DOHH2 (cell line): ENCODE results near the gene CNNM3.

ENCODE experiments used
- H3F3A ChIP-seq: fragments of 200-600 bp; sonication (generic), shearing (Covaris generic); 2 replicates; pipeline ENCODE4 v1.6.0; 2016; ENCODE audit warnings: antibody characterized with exemption, mild to moderate bottlenecking; ENCODE audit not compliant: control insufficient read depth, insufficient read depth
- H3K27ac ChIP-seq: fragments of 200-600 bp; sonication (generic); 2 replicates; pipeline ENCODE4 v1.5.1; 2014; ENCODE audit warnings: low read depth, mild to moderate bottlenecking, low read length, moderate library complexity
- H3K27me3 ChIP-seq: fragments of 200-600 bp; sonication (generic); 2 replicates; pipeline ENCODE4 v1.6.1; 2014; ENCODE audit warnings: mild to moderate bottlenecking, low read length, mixed read lengths; ENCODE audit not compliant: control insufficient read depth
- H3K36me3 ChIP-seq: fragments of 200-600 bp; sonication (generic); 2 replicates; pipeline ENCODE4 v1.6.1; 2014; ENCODE audit warnings: mild to moderate bottlenecking, low read length, moderate library complexity, mixed read lengths; ENCODE audit not compliant: control insufficient read depth
- H3K4me1 ChIP-seq: fragments of 200-600 bp; sonication (generic); 2 replicates; pipeline ENCODE4 v1.6.1; 2014; ENCODE audit warnings: mild to moderate bottlenecking, low read length, mixed read lengths; ENCODE audit not compliant: control insufficient read depth
- H3K4me2 ChIP-seq: fragments of 200-600 bp; sonication (generic); 2 replicates; pipeline ENCODE4 v1.6.0; 2014; ENCODE audit warnings: mild to moderate bottlenecking, low read length, moderate library complexity
- H3K4me3 ChIP-seq: fragments of 200-600 bp; sonication (generic); 2 replicates; pipeline ENCODE4 v1.5.1; 2014; ENCODE audit warnings: mild to moderate bottlenecking, low read length, mixed read lengths
- H3K79me2 ChIP-seq: fragments of 200-600 bp; sonication (generic); 2 replicates; pipeline ENCODE4 v1.6.1; 2014; ENCODE audit warnings: mild to moderate bottlenecking, low read length, mixed read lengths; ENCODE audit not compliant: control insufficient read depth
- H3K9me2 ChIP-seq: fragments of 200-600 bp; sonication (generic); replicated peaks from 2 replicates; pipeline ENCODE4 v1.6.1; 2014; ENCODE audit warnings: mild to moderate bottlenecking, low read length, mixed read lengths; ENCODE audit not compliant: control insufficient read depth
- H3K9me3 ChIP-seq: fragments of 200-600 bp; sonication (generic); 2 replicates; pipeline ENCODE4 v1.6.1; 2014; ENCODE audit warnings: antibody characterized with exemption, low read length, mixed read lengths; ENCODE audit not compliant: control insufficient read depth, insufficient read depth
- H4K20me1 ChIP-seq: fragments of 200-600 bp; sonication (generic); 2 replicates; pipeline ENCODE4 v1.6.0; 2014; ENCODE audit warnings: low read depth, mild to moderate bottlenecking, antibody characterized with exemption, low read length, moderate library complexity; ENCODE audit not compliant: control insufficient read depth, insufficient read depth
- EZH2phosphoT487 ChIP-seq: fragments of 200-600 bp; sonication (generic); IDR thresholded peaks from 2 replicates; pipeline ENCODE4 v1.6.1; 2017; ENCODE audit warnings: borderline replicate concordance, mild to moderate bottlenecking, antibody characterized with exemption, low read length, moderate library complexity, mixed read lengths
- TF ChIP-seq, protein P1 (sequence below): fragments of 200-600 bp; sonication (generic); IDR thresholded peaks from one replicate; pipeline ENCODE4 v1.5.1; 2014; ENCODE audit warnings: antibody characterized with exemption, mild to moderate bottlenecking, low read depth, low read length; ENCODE audit not compliant: poor library complexity, severe bottlenecking

Gene CNNM3

GRCh38 chr2:96879545-96880040, 63.5 kb downstream of the CNNM3 start:
- Histone ChIP-seq H3K4me3 (no peak overlapping the region), H3K27ac (no peak overlapping the region), H3K79me2 (no peaks in the 10 kb centered on the region), H4K20me1 (no peaks in the 10 kb centered on the region), H3K9me3 (no peaks in the 10 kb centered on the region), H3K4me2 (no peak overlapping the region), H3K27me3 (peaks cover 16% of the 10 kb centered on the region), H3K4me1 (no peaks in the 10 kb centered on the region), H3K9me2 (no peaks in the 10 kb centered on the region), H3F3A (no peaks in the 10 kb centered on the region), H3K36me3 (no peaks in the 10 kb centered on the region)
- TF ChIP-seq EZH2phosphoT487, result no peak
- TF ChIP-seq, protein P1, sequence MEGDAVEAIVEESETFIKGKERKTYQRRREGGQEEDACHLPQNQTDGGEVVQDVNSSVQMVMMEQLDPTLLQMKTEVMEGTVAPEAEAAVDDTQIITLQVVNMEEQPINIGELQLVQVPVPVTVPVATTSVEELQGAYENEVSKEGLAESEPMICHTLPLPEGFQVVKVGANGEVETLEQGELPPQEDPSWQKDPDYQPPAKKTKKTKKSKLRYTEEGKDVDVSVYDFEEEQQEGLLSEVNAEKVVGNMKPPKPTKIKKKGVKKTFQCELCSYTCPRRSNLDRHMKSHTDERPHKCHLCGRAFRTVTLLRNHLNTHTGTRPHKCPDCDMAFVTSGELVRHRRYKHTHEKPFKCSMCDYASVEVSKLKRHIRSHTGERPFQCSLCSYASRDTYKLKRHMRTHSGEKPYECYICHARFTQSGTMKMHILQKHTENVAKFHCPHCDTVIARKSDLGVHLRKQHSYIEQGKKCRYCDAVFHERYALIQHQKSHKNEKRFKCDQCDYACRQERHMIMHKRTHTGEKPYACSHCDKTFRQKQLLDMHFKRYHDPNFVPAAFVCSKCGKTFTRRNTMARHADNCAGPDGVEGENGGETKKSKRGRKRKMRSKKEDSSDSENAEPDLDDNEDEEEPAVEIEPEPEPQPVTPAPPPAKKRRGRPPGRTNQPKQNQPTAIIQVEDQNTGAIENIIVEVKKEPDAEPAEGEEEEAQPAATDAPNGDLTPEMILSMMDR, result no peak

DNA sequence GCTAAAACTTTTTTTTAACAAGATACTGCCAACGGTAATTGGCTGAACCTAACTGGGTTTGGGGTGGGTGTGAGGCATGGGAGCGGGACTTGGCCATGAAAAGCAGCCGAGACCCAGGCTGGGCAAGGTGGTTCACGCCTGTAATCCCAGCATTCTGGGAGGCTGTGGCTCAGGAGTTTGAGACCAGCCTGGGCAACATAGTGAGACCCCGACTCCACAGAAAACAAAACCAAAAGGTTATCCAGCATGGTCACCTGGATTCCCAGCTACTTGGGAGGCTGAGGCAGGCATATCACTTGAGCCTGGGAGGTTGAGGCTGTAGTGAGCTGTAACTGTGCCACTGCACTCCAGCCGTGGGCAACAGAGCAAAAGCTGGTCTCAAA, 64.8 kb downstream of the CNNM3 start:
- no peaks in the 10 kb centered on the region for H3K36me3 ChIP-seq
- H3K79me2 ChIP-seq, result no peaks in the 10 kb centered on the region
- TF ChIP-seq, protein P1, result no peak
- no peak for TF ChIP-seq EZH2phosphoT487
- H3K27me3 ChIP-seq, result peaks cover 5% of the 10 kb centered on the region; the same call in 1 of the 2 replicates
- no peaks in the 10 kb centered on the region for H3K4me1 ChIP-seq
- H3K9me3 ChIP-seq, result no peaks in the 10 kb centered on the region
- no peak overlapping the region for H3K4me2 ChIP-seq
- H3K27ac ChIP-seq, result no peak overlapping the region
- H3K4me3 ChIP-seq, result no peak overlapping the region
- H3F3A ChIP-seq, result no peaks in the 10 kb centered on the region
- no peaks in the 10 kb centered on the region for H3K9me2 ChIP-seq
- no peaks in the 10 kb centered on the region for H4K20me1 ChIP-seq

DNA sequence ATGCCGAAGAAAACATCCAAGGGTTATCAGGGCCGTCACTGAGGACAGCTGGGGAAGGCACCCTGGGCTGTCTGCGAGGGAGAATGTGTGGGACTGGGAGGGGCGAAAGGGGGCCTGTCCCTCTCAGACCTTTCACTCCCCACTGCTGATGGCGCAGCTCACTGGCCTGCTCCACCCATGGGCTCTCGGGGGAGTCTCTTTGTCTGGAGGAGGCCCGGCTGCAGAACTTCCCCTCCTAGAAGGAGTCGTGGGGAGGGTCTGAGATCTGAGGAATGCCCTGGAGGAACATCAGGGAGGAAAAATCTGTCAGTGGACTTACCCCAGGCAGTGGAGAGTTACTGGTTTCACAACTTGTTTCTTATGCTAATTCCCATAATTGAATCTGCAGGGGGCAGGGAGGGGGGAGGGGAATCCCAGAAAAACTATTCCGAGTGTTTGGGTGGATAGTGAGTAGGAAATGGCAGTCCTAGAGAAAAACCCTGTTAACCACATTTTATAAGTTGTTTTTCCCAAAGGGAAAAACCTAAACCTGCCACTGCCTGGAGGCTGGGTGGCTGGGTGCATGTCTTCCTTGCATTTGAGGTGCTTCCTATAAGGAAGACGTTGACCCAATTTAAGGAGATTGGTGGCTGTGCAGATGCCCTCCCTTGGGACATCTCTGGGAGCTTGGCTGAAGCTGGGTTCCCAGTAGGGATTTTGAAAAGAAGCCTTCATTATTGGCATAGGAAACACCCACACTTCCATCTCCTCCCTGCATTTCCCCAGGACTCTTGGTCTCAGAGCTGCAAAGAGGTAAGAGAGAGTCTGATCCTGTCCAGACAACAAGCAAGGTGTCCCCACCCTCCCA, 65.5 kb downstream of the CNNM3 start:
- no peak overlapping the region for H3K4me3 ChIP-seq
- no peaks in the 10 kb centered on the region for H3K9me2 ChIP-seq
- H3K4me1 ChIP-seq, result no peaks in the 10 kb centered on the region
- no peaks in the 10 kb centered on the region for H3K36me3 ChIP-seq
- H3K79me2 ChIP-seq, result no peaks in the 10 kb centered on the region
- no peak overlapping the region for H3K4me2 ChIP-seq
- H3K27ac ChIP-seq, result no peak overlapping the region
- H3F3A ChIP-seq, result no peaks in the 10 kb centered on the region
- H3K27me3 ChIP-seq, result no peaks in the 10 kb centered on the region
- TF ChIP-seq EZH2phosphoT487, result no peak
- TF ChIP-seq, protein P1, result no peak
- H3K9me3 ChIP-seq, result no peaks in the 10 kb centered on the region
- H4K20me1 ChIP-seq, result no peaks in the 10 kb centered on the region
